Eye (tissue), 1 donor: ENCODE results near the gene MCRIP2.

Experiments
- DNase-seq: peaks from one replicate; pipeline ENCODE4 v3.0.0-alpha.2; 2015

MCRIP2 gene

GRCh38 chr16:672371-672770 lies 30.7 kb downstream of the MCRIP2 start:
- DNase-seq, result no peak

GRCh38 chr16:672851-673250 lies 31.2 kb downstream of the MCRIP2 start:
- DNase-seq, result no peak

- no peak for DNase-seq
These were observed 31.9 kb downstream of the MCRIP2 start for GRCh38 chr16:673399-673991.

- no peak for DNase-seq
These were observed 32.7 kb downstream of the MCRIP2 start for GRCh38 chr16:674214-674881.

- peak; percentile 55 for DNase-seq
These were observed 33.6 kb downstream of the MCRIP2 start, which contains the start of gene RHBDL1 for GRCh38 chr16:674968-675883. Gene RHBDL1, plus strand, starts transcription at chr16:675671. Its CDS starts 120 bp downstream, at chr16:675791.

GRCh38 chr16:675884-676564 lies 34.4 kb downstream of the MCRIP2 start:
- peak; percentile 18 for DNase-seq

- DNase-seq, result no peak
These were observed 34.9 kb downstream of the MCRIP2 start for GRCh38 chr16:676565-676902.

- peak; percentile 30 for DNase-seq
These were observed 35.3 kb downstream of the MCRIP2 start for GRCh38 chr16:676913-677312.

GRCh38 chr16:677316-678190 lies 35.9 kb downstream of the MCRIP2 start:
- DNase-seq, result peak; percentile 24

GRCh38 chr16:678209-678857 lies 36.7 kb downstream of the MCRIP2 start:
- no peak for DNase-seq

- peak; percentile 88 for DNase-seq
These were observed 37.5 kb downstream of the MCRIP2 start for GRCh38 chr16:678858-679813.

- peak; percentile 90 for DNase-seq
These were observed 38.4 kb downstream of the MCRIP2 start, which contains the start of gene STUB1 for GRCh38 chr16:679814-680624. Gene STUB1, plus strand, starts transcription at chr16:680410. Its CDS starts 116 bp downstream, at chr16:680526.

GRCh38 chr16:680625-680945 lies 39.0 kb downstream of the MCRIP2 start:
- DNase-seq, result no peak

GRCh38 chr16:680967-681745 lies 39.5 kb downstream of the MCRIP2 start:
- peak; percentile 17 for DNase-seq

- DNase-seq, result no peak
These were observed 40.3 kb downstream of the MCRIP2 start for GRCh38 chr16:681746-682427.

GRCh38 chr16:682493-683395 lies 41.1 kb downstream of the MCRIP2 start:
- no peak for DNase-seq
